ENCODE results near the gene ANKRD53. TPM values are rescaled to one million over a fixed set of nuclear protein-coding genes. Genes with fewer than 3 reads are reported as not detected.
A peak's percentile ranks its signal among the peaks of the same experiment; 100 is the strongest.

The ANKRD53 gene
- total and polyA plus RNA-seq, 10 donors: 0.22 to 1.7 (median 0.80) TPM; not detected in 2

DNA sequence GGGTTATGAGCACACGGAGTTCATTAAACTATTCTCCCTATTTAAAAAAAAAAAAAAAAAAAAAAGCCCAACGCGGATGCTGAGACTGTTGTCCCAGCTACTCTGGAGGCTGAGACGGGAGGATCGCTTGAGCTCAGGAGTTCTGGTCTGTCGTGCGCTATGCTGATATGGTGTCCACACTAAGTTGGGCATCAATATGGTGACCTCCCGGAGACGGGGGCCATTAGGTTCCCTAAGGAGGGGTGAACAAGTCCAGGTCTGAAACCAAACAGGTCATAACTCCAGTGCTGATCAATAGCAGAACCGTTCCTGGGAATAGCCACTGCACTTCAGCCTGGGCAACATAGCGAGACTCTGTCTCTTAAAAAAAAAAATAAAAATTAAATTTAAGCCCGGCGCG lies 12.9 kb upstream of the ANKRD53 start:
- Histone ChIP-seq H3K27ac (no peak overlapping the region), H3K4me1 (peaks cover 0 to 13% (median 10%) of the 10 kb centered on the region in 6 donors), H3K9me3 (no peaks in the 10 kb centered on the region), H3K36me3 (no peaks in the 10 kb centered on the region), H3K27me3 (replicated peaks in 1 of 7) (peaks cover 0 to 67% (median 18%) of the 10 kb centered on the region in 7 donors), H3K4me3 (peak overlapping the region in 5 of 8 donors; percentile 45 to 70 (median 51))
- TF ChIP-seq POLR2A (IDR thresholded peaks at IDR 0.05) (no peak), POLR2AphosphoS5 (IDR thresholded peaks at IDR 0.05) (no peak)
- TF ChIP-seq, protein P1, sequence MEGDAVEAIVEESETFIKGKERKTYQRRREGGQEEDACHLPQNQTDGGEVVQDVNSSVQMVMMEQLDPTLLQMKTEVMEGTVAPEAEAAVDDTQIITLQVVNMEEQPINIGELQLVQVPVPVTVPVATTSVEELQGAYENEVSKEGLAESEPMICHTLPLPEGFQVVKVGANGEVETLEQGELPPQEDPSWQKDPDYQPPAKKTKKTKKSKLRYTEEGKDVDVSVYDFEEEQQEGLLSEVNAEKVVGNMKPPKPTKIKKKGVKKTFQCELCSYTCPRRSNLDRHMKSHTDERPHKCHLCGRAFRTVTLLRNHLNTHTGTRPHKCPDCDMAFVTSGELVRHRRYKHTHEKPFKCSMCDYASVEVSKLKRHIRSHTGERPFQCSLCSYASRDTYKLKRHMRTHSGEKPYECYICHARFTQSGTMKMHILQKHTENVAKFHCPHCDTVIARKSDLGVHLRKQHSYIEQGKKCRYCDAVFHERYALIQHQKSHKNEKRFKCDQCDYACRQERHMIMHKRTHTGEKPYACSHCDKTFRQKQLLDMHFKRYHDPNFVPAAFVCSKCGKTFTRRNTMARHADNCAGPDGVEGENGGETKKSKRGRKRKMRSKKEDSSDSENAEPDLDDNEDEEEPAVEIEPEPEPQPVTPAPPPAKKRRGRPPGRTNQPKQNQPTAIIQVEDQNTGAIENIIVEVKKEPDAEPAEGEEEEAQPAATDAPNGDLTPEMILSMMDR (IDR thresholded peaks at IDR 0.05 in 8 of 11, conservative IDR thresholded peaks at IDR 0.05 in 3 of 11): no peak
- no peak for DNase-seq
- intact Hi-C loops (cut with DNase I; ENCODE audit: low total_unique reads): no loop called here
- 62 to 73% (median 69%) methylated on average over 14 of the region's 14 CpGs for WGBS, 5 donors

DNA sequence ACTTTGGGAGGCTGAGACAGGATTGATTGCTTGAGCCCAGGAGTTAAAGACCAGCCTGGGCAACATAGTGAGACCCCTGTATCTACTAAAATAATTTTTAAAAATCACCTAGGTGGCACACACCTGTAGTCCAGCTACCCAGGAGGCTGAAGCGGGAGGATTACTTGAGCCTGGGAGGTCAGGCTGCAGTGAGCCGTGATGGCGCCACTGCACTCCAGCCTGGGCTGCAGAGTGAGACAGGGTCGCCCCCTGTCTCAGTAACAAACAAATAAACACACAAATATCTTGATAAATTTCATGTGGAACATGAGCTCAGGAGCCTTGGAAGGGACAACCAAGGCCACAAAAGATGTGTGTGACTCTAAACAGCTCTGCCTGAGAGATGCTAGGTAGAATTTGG lies 11.7 kb upstream of the ANKRD53 start:
- WGBS, 5 donors: 71 to 78% (median 74%) methylated on average over 4 of the region's 4 CpGs
- no peak overlapping the region for H3K4me3 ChIP-seq
- DNase-seq: peak; percentile 28
- peaks cover 0 to 56% (median 18%) of the 10 kb centered on the region in 7 donors for H3K27me3 ChIP-seq (replicated peaks in 1 of 7)
- H3K27ac ChIP-seq: no peak overlapping the region
- H3K9me3 ChIP-seq: no peaks in the 10 kb centered on the region
- H3K4me1 ChIP-seq: peaks cover 0 to 13% (median 10%) of the 10 kb centered on the region in 6 donors
- TF ChIP-seq, protein P1 (IDR thresholded peaks at IDR 0.05 in 8 of 11, conservative IDR thresholded peaks at IDR 0.05 in 3 of 11): no peak
- TF ChIP-seq POLR2AphosphoS5 (IDR thresholded peaks at IDR 0.05): no peak
- TF ChIP-seq POLR2A (IDR thresholded peaks at IDR 0.05): no peak
- H3K36me3 ChIP-seq: no peaks in the 10 kb centered on the region
- intact Hi-C loops (cut with DNase I; ENCODE audit: low total_unique reads): no loop called here

DNA sequence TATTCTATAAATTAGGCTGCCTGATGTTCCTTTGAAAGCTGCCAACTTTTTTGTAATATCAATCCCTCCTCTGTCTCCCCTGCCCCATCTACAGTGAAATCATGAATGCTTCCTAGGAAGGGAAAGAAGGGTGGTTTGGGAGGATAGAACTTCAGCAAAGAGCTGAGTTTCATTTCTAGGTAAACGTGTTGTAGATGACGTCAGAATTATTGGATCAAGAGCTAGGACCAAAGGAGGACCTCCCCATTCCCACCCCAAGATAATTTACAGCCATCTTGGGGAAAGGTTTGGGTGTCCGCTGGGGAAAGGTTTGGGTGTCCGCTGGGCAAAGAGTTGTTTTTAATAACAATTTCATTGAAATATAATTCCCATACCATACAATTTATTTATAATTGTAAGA lies 11.2 kb upstream of the ANKRD53 start:
- peaks cover 0 to 13% (median 10%) of the 10 kb centered on the region in 6 donors for H3K4me1 ChIP-seq
- TF ChIP-seq, protein P1 (IDR thresholded peaks at IDR 0.05 in 8 of 11, conservative IDR thresholded peaks at IDR 0.05 in 3 of 11): no peak
- peaks cover 0 to 51% (median 18%) of the 10 kb centered on the region in 7 donors for H3K27me3 ChIP-seq (replicated peaks in 1 of 7)
- no peaks in the 10 kb centered on the region for H3K9me3 ChIP-seq
- H3K36me3 ChIP-seq: no peaks in the 10 kb centered on the region
- WGBS, 5 donors: 69 to 75% (median 71%) methylated on average over 4 of the region's 4 CpGs
- no peak overlapping the region for H3K4me3 ChIP-seq
- intact Hi-C loops (cut with DNase I; ENCODE audit: low total_unique reads): no loop called here
- H3K27ac ChIP-seq: no peak overlapping the region
- DNase-seq: no peak

DNA sequence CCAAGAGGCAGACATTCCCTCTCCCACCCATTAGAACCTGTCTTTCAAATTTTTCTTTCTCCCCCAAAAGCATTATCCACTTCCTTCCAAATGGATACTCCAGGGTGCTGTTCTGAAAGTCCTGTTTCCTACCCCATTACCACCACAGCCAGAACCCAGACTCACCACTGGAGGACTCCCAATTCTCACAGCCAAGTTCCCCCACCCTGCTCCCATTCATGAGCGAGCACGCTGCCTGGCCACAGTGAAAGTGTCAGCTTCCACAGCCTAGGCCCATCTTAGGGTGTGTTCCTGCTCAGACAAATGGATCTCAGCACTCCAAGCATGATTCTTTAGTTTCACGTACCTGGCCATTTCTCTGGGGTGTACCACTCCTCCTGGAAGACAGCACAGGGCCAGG lies 3.8 kb upstream of the ANKRD53 start:
- intact Hi-C loops (cut with DNase I; ENCODE audit: low total_unique reads): no loop called here
- Histone ChIP-seq H3K27ac (no peak overlapping the region), H3K4me1 (peaks cover 7 to 28% (median 20%) of the 10 kb centered on the region in 6 donors), H3K4me3 (no peak overlapping the region), H3K36me3 (no peaks in the 10 kb centered on the region), H3K9me3 (no peaks in the 10 kb centered on the region), H3K27me3 (replicated peaks in 1 of 7) (peaks cover 0 to 9% (median 0%) of the 10 kb centered on the region in 7 donors)
- WGBS, 5 donors: 92 to 98% (median 96%) methylated on average over 3 of the region's 3 CpGs
- DNase-seq: peak; percentile 40
- TF ChIP-seq, protein P1 (IDR thresholded peaks at IDR 0.05 in 8 of 11, conservative IDR thresholded peaks at IDR 0.05 in 3 of 11): no peak
- TF ChIP-seq POLR2A (IDR thresholded peaks at IDR 0.05) (no peak), POLR2AphosphoS5 (IDR thresholded peaks at IDR 0.05) (no peak)
